ENCODE measurements around the gene ITGA2B. TPM values are rescaled to one million over a fixed set of nuclear protein-coding genes. Genes with fewer than 3 reads are reported as not detected.
A peak's percentile ranks its signal among the peaks of the same experiment; 100 is the strongest.

Gene ITGA2B
- total and polyA plus RNA-seq, 2 experiments from 2014 or later: 13.3 to 13.9 TPM

GRCh38 chr17:44374306-44375195 lies 14.9 kb downstream of the ITGA2B start:
- Mint-ChIP-seq H3K27ac (no peak overlapping the region), H3K4me3 (peak overlapping the region; percentile 49), H3K9me3 (no peaks in the 10 kb centered on the region; the same call in 2 of the 3 replicates), H3K36me3 (ENCODE audit: low read depth) (peaks cover 3% of the 10 kb centered on the region; the same call in 1 of the 3 replicates), H3K27me3 (ENCODE audit: insufficient read depth, low read depth, poor library complexity) (peaks cover 18% of the 10 kb centered on the region), H3K4me1 (peaks cover 25% of the 10 kb centered on the region)
- 0 out of 2 replicates have a peak, but pooled peaks cover 5% of the 10 kb centered on the region for H3K27me3 ChIP-seq (ENCODE audit: insufficient read depth)
- H3K9me2 ChIP-seq (ENCODE audit: insufficient read depth): no peaks in the 10 kb centered on the region
- peaks cover 8% of the 10 kb centered on the region for H3F3A ChIP-seq (replicated peaks; ENCODE audit: low read depth)
- H3K36me3 ChIP-seq (ENCODE audit: insufficient read depth): no peaks in the 10 kb centered on the region
- no peaks in the 10 kb centered on the region for H3K79me2 ChIP-seq (replicated peaks; ENCODE audit: insufficient read depth)
- no peak overlapping the region for H3K27ac ChIP-seq (ENCODE audit: low read depth)
- H3K4me3 ChIP-seq: peak overlapping the region; percentile 49
- TF ChIP-seq REST (IDR thresholded peaks at IDR 0.05; ENCODE audit: unreplicated experiment) (no peak), POLR2AphosphoS5 (IDR thresholded peaks at IDR 0.05; ENCODE audit: low read depth) (peak; percentile 72)
- peak overlapping the region; percentile 80 for H3K4me2 ChIP-seq
- peak; percentile 75 for ATAC-seq
- peaks cover 21% of the 10 kb centered on the region for H3K4me1 ChIP-seq (ENCODE audit: insufficient read depth)
- H4K20me1 ChIP-seq (replicated peaks; ENCODE audit: insufficient read depth): no peaks in the 10 kb centered on the region
- H2AFZ ChIP-seq: peak overlapping the region; percentile 84
- DNase-seq (ENCODE audit: low spot score): peak; percentile 85

GRCh38 chr17:44372036-44372435 lies 17.4 kb downstream of the ITGA2B start:
- Histone ChIP-seq H4K20me1 (replicated peaks; ENCODE audit: insufficient read depth) (no peaks in the 10 kb centered on the region), H3K27ac (ENCODE audit: low read depth) (no peak overlapping the region), H3K4me3 (no peak overlapping the region), H3K36me3 (ENCODE audit: insufficient read depth) (no peaks in the 10 kb centered on the region), H3K9me2 (ENCODE audit: insufficient read depth) (no peaks in the 10 kb centered on the region), H3K4me1 (ENCODE audit: insufficient read depth) (peaks cover 21% of the 10 kb centered on the region), H2AFZ (no peak overlapping the region), H3K4me2 (no peak overlapping the region), H3K79me2 (replicated peaks; ENCODE audit: insufficient read depth) (no peaks in the 10 kb centered on the region), H3F3A (replicated peaks; ENCODE audit: low read depth) (peaks cover 8% of the 10 kb centered on the region), H3K27me3 (ENCODE audit: insufficient read depth) (0 out of 2 replicates have a peak, but pooled peaks cover 5% of the 10 kb centered on the region)
- H3K27me3 Mint-ChIP-seq (ENCODE audit: insufficient read depth, low read depth, poor library complexity): peaks cover 24% of the 10 kb centered on the region
- no peaks in the 10 kb centered on the region for H3K36me3 Mint-ChIP-seq (ENCODE audit: low read depth)
- DNase-seq (ENCODE audit: low spot score) (peak; percentile 31), ATAC-seq (no peak)
- peaks cover 25% of the 10 kb centered on the region for H3K4me1 Mint-ChIP-seq
- H3K4me3 Mint-ChIP-seq: no peak overlapping the region; the same call in 2 of the 3 replicates
- no peak overlapping the region for H3K27ac Mint-ChIP-seq
- no peaks in the 10 kb centered on the region; the same call in 2 of the 3 replicates for H3K9me3 Mint-ChIP-seq
- TF ChIP-seq NANOG (IDR thresholded peaks at IDR 0.05; ENCODE audit: borderline replicate concordance) (no peak), CTCF (conservative IDR thresholded peaks at IDR 0.05; ENCODE audit: low read depth in 2 of 2) (no peak), EZH2phosphoT487 (IDR thresholded peaks at IDR 0.05; ENCODE audit: unreplicated experiment) (no peak), ZNF114 (CRISPR knock-in tag; IDR thresholded peaks at IDR 0.05) (no peak), REST (IDR thresholded peaks at IDR 0.05; ENCODE audit: unreplicated experiment) (no peak), ZNF331 (CRISPR knock-in tag; IDR thresholded peaks at IDR 0.05; ENCODE audit: low read depth) (no peak), JUNB (IDR thresholded peaks at IDR 0.05; ENCODE audit: unreplicated experiment) (no peak), STAT1 (IDR thresholded peaks at IDR 0.05; ENCODE audit: unreplicated experiment) (no peak), CREB1 (CRISPR knock-in tag; IDR thresholded peaks at IDR 0.05; ENCODE audit: low read depth) (no peak), ETS1 (IDR thresholded peaks at IDR 0.05) (no peak)
